ENCODE data around the gene RPTOR. TPM values are rescaled to one million over a fixed set of nuclear protein-coding genes. Genes with fewer than 3 reads are reported as not detected.

The RPTOR gene
- total and polyA plus RNA-seq, 2 donors (not counting 1 experiment from before 2014, with no cell fraction given), result 6.7 to 22.8 TPM

- Histone ChIP-seq H3K4me1 (ENCODE audit: control insufficient read depth, extremely low read depth, insufficient read depth, low read length) (peaks cover 23% of the 10 kb centered on the region), H3K4me3 (replicated peaks in 1 of 4; ENCODE audit: control extremely low read depth in 1 of 4, insufficient read depth in 1 of 4, low read depth in 3 of 4, low read length in 4 of 4) (no peak overlapping the region), H3K27ac (ENCODE audit: insufficient read depth, low read length) (peak overlapping the region; percentile 91), H3K36me3 (ENCODE audit: control insufficient read depth, insufficient read depth, low read length) (peaks cover 12% of the 10 kb centered on the region), H3K9ac (ENCODE audit: insufficient read depth, low read length) (no peak overlapping the region), H3K9me3 (ENCODE audit: control insufficient read depth, insufficient read depth, low read depth, low read length) (no peaks in the 10 kb centered on the region), H2AFZ (ENCODE audit: low read length) (no peak overlapping the region), H4K20me1 (ENCODE audit: control insufficient read depth, extremely low read depth, insufficient read depth, low read length) (no peaks in the 10 kb centered on the region), H3K27me3 (ENCODE audit: control insufficient read depth, insufficient read depth, low read length) (no peaks in the 10 kb centered on the region), H3K4me2 (ENCODE audit: extremely low read depth, insufficient read depth, low read length) (no peak overlapping the region), H3K79me2 (ENCODE audit: control insufficient read depth, insufficient read depth, low read length) (no peaks in the 10 kb centered on the region)
- no peak for TF ChIP-seq EZH2 (IDR thresholded peaks at IDR 0.05; ENCODE audit: low read length, missing control alignments)
- peak in 1 of 2 donors; percentile 15 for TF ChIP-seq CTCF (conservative IDR thresholded peaks at IDR 0.05 in 1 of 2, IDR thresholded peaks at IDR 0.05 in 1 of 2; ENCODE audit: low read depth in 1 of 2, low read length in 2 of 2)
- DNase-seq (ENCODE audit: low read depth in 2 of 2), result no peak
These were observed 345.7 kb downstream of the RPTOR start for GRCh38 chr17:80890196-80890920.

GRCh38 chr17:80890921-80891396 lies 346.3 kb downstream of the RPTOR start:
- TF ChIP-seq EZH2 (IDR thresholded peaks at IDR 0.05; ENCODE audit: low read length, missing control alignments) (no peak), CTCF (conservative IDR thresholded peaks at IDR 0.05 in 1 of 2, IDR thresholded peaks at IDR 0.05 in 1 of 2; ENCODE audit: low read depth in 1 of 2, low read length in 2 of 2) (no peak)
- Histone ChIP-seq H3K4me2 (ENCODE audit: extremely low read depth, insufficient read depth, low read length) (peak overlapping the region; percentile 82), H3K9ac (ENCODE audit: insufficient read depth, low read length) (peak overlapping the region; percentile 26), H4K20me1 (ENCODE audit: control insufficient read depth, extremely low read depth, insufficient read depth, low read length) (no peaks in the 10 kb centered on the region), H3K4me1 (ENCODE audit: control insufficient read depth, extremely low read depth, insufficient read depth, low read length) (peaks cover 23% of the 10 kb centered on the region), H3K4me3 (replicated peaks in 1 of 4; ENCODE audit: control extremely low read depth in 1 of 4, insufficient read depth in 1 of 4, low read depth in 3 of 4, low read length in 4 of 4) (no peak overlapping the region), H3K27ac (ENCODE audit: insufficient read depth, low read length) (peak overlapping the region; percentile 91), H3K9me3 (ENCODE audit: control insufficient read depth, insufficient read depth, low read depth, low read length) (no peaks in the 10 kb centered on the region), H3K36me3 (ENCODE audit: control insufficient read depth, insufficient read depth, low read length) (peaks cover 16% of the 10 kb centered on the region), H3K79me2 (ENCODE audit: control insufficient read depth, insufficient read depth, low read length) (no peaks in the 10 kb centered on the region), H2AFZ (ENCODE audit: low read length) (no peak overlapping the region), H3K27me3 (ENCODE audit: control insufficient read depth, insufficient read depth, low read length) (no peaks in the 10 kb centered on the region)
- DNase-seq (ENCODE audit: low read depth in 2 of 2), result no peak

- Histone ChIP-seq H3K9me3 (ENCODE audit: control insufficient read depth, insufficient read depth, low read depth, low read length) (no peaks in the 10 kb centered on the region), H3K4me3 (replicated peaks in 1 of 4; ENCODE audit: control extremely low read depth in 1 of 4, insufficient read depth in 1 of 4, low read depth in 3 of 4, low read length in 4 of 4) (peak overlapping the region in 2 of 4 experiments; percentile 22 to 33), H3K4me2 (ENCODE audit: extremely low read depth, insufficient read depth, low read length) (peak overlapping the region; percentile 82), H3K27ac (ENCODE audit: insufficient read depth, low read length) (peak overlapping the region; percentile 91), H3K4me1 (ENCODE audit: control insufficient read depth, extremely low read depth, insufficient read depth, low read length) (peaks cover 23% of the 10 kb centered on the region), H3K27me3 (ENCODE audit: control insufficient read depth, insufficient read depth, low read length) (no peaks in the 10 kb centered on the region), H2AFZ (ENCODE audit: low read length) (no peak overlapping the region), H3K79me2 (ENCODE audit: control insufficient read depth, insufficient read depth, low read length) (no peaks in the 10 kb centered on the region), H4K20me1 (ENCODE audit: control insufficient read depth, extremely low read depth, insufficient read depth, low read length) (no peaks in the 10 kb centered on the region), H3K36me3 (ENCODE audit: control insufficient read depth, insufficient read depth, low read length) (peaks cover 16% of the 10 kb centered on the region), H3K9ac (ENCODE audit: insufficient read depth, low read length) (peak overlapping the region; percentile 53)
- peak; percentile 68 to 98 for DNase-seq (ENCODE audit: low read depth in 2 of 2)
- TF ChIP-seq EZH2 (IDR thresholded peaks at IDR 0.05; ENCODE audit: low read length, missing control alignments) (no peak), CTCF (conservative IDR thresholded peaks at IDR 0.05 in 1 of 2, IDR thresholded peaks at IDR 0.05 in 1 of 2; ENCODE audit: low read depth in 1 of 2, low read length in 2 of 2) (no peak)
These were observed 346.9 kb downstream of the RPTOR start for GRCh38 chr17:80891397-80892018.
